H1 (cell line): ENCODE measurements around the gene GALNT2. TPM values are rescaled to one million over a fixed set of nuclear protein-coding genes. Genes with fewer than 3 reads are reported as not detected.

ENCODE experiments used
- CTCF ChIA-PET: fragments of 300-600 bp; sonication (Branson Sonifier 250); formaldehyde crosslinking; loops from one replicate; lab custom pipeline; 2021; ENCODE audit not compliant: partially characterized antibody; lab: Charles Lee
- POLR2A ChIA-PET: fragments of 300-600 bp; sonication (Branson Sonifier 250); formaldehyde crosslinking; loops from one replicate; lab custom pipeline; 2021; ENCODE audit warnings: inconsistent platforms; ENCODE audit not compliant: partially characterized antibody; lab: Charles Lee
- DNase-seq, 2 experiments: peaks; one replicate each; pipeline versions ENCODE4 v3.0.0 to v3.0.0-alpha.2; 2010 to 2022; ENCODE audit warnings: low spot score in 2 of 2, low read depth in 1 of 2, mixed read lengths in 1 of 2
- FAIRE-seq: peaks from 2 replicates; lab custom pipeline; 2011; peaks lifted over from hg19 to GRCh38; lab: Jason Lieb, UNC
- H2AFZ ChIP-seq: 2 replicates; pipeline ENCODE4 v1.8.1; 2012; ENCODE audit warnings: low read length, inconsistent platforms
- H2AK5ac ChIP-seq: 2 replicates; pipeline ENCODE4 v1.6.1; 2013; ENCODE audit warnings: low read depth, low read length
- H2BK120ac ChIP-seq: replicated peaks from 2 replicates; pipeline ENCODE3; 2013; ENCODE audit warnings: low read depth, low read length, inconsistent platforms
- H2BK12ac ChIP-seq: 2 replicates; pipeline ENCODE4 v1.6.1; 2013; ENCODE audit warnings: low read depth, low read length
- H2BK15ac ChIP-seq: 2 replicates; pipeline ENCODE4 v1.6.1; 2013; ENCODE audit warnings: low read length
- H2BK20ac ChIP-seq: 2 replicates; pipeline ENCODE4 v1.6.1; 2013; ENCODE audit warnings: low read length
- H2BK5ac ChIP-seq: 2 replicates; pipeline ENCODE4 v1.6.1; 2013; ENCODE audit warnings: low read depth, low read length
- H3K14ac ChIP-seq: 2 replicates; pipeline ENCODE4 v1.6.1; 2013; ENCODE audit warnings: inconsistent platforms; ENCODE audit not compliant: insufficient read length
- H3K18ac ChIP-seq: 2 replicates; pipeline ENCODE4 v1.6.1; 2013; ENCODE audit warnings: low read length; ENCODE audit errors: extremely low read depth
- H3K23ac ChIP-seq: 2 replicates; pipeline ENCODE4 v1.6.1; 2013; ENCODE audit warnings: inconsistent platforms; ENCODE audit not compliant: insufficient read length
- H3K23me2 ChIP-seq: 2 replicates; pipeline ENCODE4 v1.6.1; 2013; ENCODE audit warnings: low read depth, low read length
- H3K27ac ChIP-seq: 2 replicates; pipeline ENCODE4 v1.6.1; 2011; ENCODE audit warnings: low read depth, low read length, inconsistent platforms
- H3K27me3 ChIP-seq, 4 experiments: replicated peaks in 1 of 4; 1 replicate in 1 of 4; 2 replicates in 3 of 4; pipeline versions ENCODE4 v1.6.1 to v1.8.1; 2011 to 2013; ENCODE audit warnings: low read length in 3 of 4, mild to moderate bottlenecking in 3 of 4, inconsistent platforms in 2 of 4, mixed read lengths in 2 of 4, moderate library complexity in 1 of 4; ENCODE audit not compliant: control insufficient read depth in 3 of 4, insufficient read depth in 3 of 4; ENCODE audit errors: extremely low read depth in 1 of 4
- H3K36me3 ChIP-seq, 4 experiments: 2 replicates each; pipeline versions ENCODE4 v1.6.1 to v1.8.1; 2011 to 2013; ENCODE audit warnings: mild to moderate bottlenecking in 4 of 4, low read length in 3 of 4, moderate library complexity in 2 of 4, control low read depth in 1 of 4, inconsistent platforms in 1 of 4; ENCODE audit not compliant: insufficient read depth in 4 of 4, control insufficient read depth in 2 of 4
- H3K4ac ChIP-seq: replicated peaks from 2 replicates; pipeline ENCODE3; 2013; ENCODE audit warnings: low read length, low read depth, mixed read lengths, inconsistent platforms; ENCODE audit not compliant: insufficient read length
- H3K4me1 ChIP-seq, 4 experiments: replicated peaks in 1 of 4; 1 replicate in 1 of 4; 2 replicates in 3 of 4; pipeline versions ENCODE4 v1.6.1 to v1.8.1; 2011 to 2013; ENCODE audit warnings: low read length in 3 of 4, inconsistent platforms in 2 of 4, mixed read lengths in 1 of 4; ENCODE audit not compliant: insufficient read depth in 4 of 4, control insufficient read depth in 3 of 4
- H3K4me2 ChIP-seq, 2 experiments: 2 replicates each; pipeline versions ENCODE4 v1.6.1 to v1.8.1; 2011 to 2013; ENCODE audit warnings: low read depth in 2 of 2, low read length in 2 of 2, control low read depth in 1 of 2, inconsistent platforms in 1 of 2, mild to moderate bottlenecking in 1 of 2; ENCODE audit not compliant: insufficient read depth in 1 of 2
- H3K4me3 ChIP-seq, 4 experiments: fragments of 200-600, 300-600 bp in 1 of 4; sonication (generic), shearing (Covaris generic), sonication (Bioruptor Twin) in 1 of 4; 2 replicates each; pipeline versions ENCODE4 v1.5.1 to v1.8.1; 2011 to 2016; ENCODE audit warnings: low read length in 4 of 4, low read depth in 3 of 4, control low read depth in 2 of 4, inconsistent platforms in 2 of 4, mild to moderate bottlenecking in 2 of 4, mixed read lengths in 1 of 4, moderate library complexity in 1 of 4; ENCODE audit not compliant: insufficient read depth in 2 of 4; ENCODE audit errors: extremely low read depth in 1 of 4
- H3K56ac ChIP-seq: replicated peaks from 2 replicates; pipeline ENCODE3; 2013; ENCODE audit warnings: low read depth, mild to moderate bottlenecking, mixed read lengths, low read length, inconsistent platforms; ENCODE audit not compliant: insufficient read length
- H3K79me1 ChIP-seq: 2 replicates; pipeline ENCODE4 v1.6.1; 2013; ENCODE audit warnings: low read depth, low read length, control low read depth
- H3K79me2 ChIP-seq, 2 experiments: 2 replicates each; pipeline versions ENCODE4 v1.6.1 to v1.8.1; 2012 to 2013; ENCODE audit warnings: low read length in 2 of 2, mild to moderate bottlenecking in 2 of 2, inconsistent platforms in 1 of 2; ENCODE audit not compliant: insufficient read depth in 2 of 2, control insufficient read depth in 1 of 2
- H3K9ac ChIP-seq, 4 experiments: replicated peaks in 1 of 4; 1 replicate in 1 of 4; 2 replicates in 3 of 4; pipeline versions ENCODE4 v1.6.1 to v1.8.1; 2011 to 2013; ENCODE audit warnings: low read depth in 3 of 4, low read length in 3 of 4, control low read depth in 2 of 4, mild to moderate bottlenecking in 2 of 4, moderate library complexity in 2 of 4, inconsistent platforms in 1 of 4; ENCODE audit errors: extremely low read depth in 1 of 4
- H3K9me3 ChIP-seq, 2 experiments: 2 replicates each; pipeline versions ENCODE4 v1.6.1 to v1.8.1; 2012 to 2013; ENCODE audit warnings: mild to moderate bottlenecking in 2 of 2, moderate library complexity in 2 of 2, control low read depth in 1 of 2, inconsistent platforms in 1 of 2, low read depth in 1 of 2, low read length in 1 of 2, mixed read lengths in 1 of 2; ENCODE audit not compliant: insufficient read depth in 2 of 2
- H4K20me1 ChIP-seq, 2 experiments: replicated peaks in 1 of 2; 2 replicates each; pipeline versions ENCODE3 to v1.8.1; 2011 to 2013; ENCODE audit warnings: inconsistent platforms in 2 of 2, low read length in 2 of 2, mild to moderate bottlenecking in 1 of 2; ENCODE audit not compliant: insufficient read depth in 2 of 2, control insufficient read depth in 1 of 2
- H4K5ac ChIP-seq: 2 replicates; pipeline ENCODE4 v1.6.1; 2013; ENCODE audit warnings: low read length, low read depth, mixed read lengths, inconsistent platforms; ENCODE audit not compliant: insufficient read length
- H4K8ac ChIP-seq: 2 replicates; pipeline ENCODE4 v1.8.0; 2013; ENCODE audit warnings: mild to moderate bottlenecking, moderate library complexity, low read length, inconsistent platforms; ENCODE audit not compliant: insufficient read depth; ENCODE audit errors: extremely low read depth
- H4K91ac ChIP-seq: replicated peaks from 2 replicates; pipeline ENCODE3; 2013; ENCODE audit warnings: low read length, mixed read lengths, inconsistent platforms; ENCODE audit not compliant: insufficient read length
- MAX ChIP-seq: IDR thresholded peaks from 2 replicates; pipeline ENCODE4 v1.6.1; 2012; ENCODE audit warnings: inconsistent platforms
- POU5F1 ChIP-seq: IDR thresholded peaks from 2 replicates; pipeline ENCODE4 v1.6.1; 2011; ENCODE audit warnings: low read depth, mild to moderate bottlenecking, low read length, moderate library complexity
- RXRA ChIP-seq: IDR thresholded peaks from 2 replicates; pipeline ENCODE4 v1.6.1; 2011; ENCODE audit warnings: low read depth, mild to moderate bottlenecking, low read length, moderate library complexity; ENCODE audit not compliant: insufficient read depth
- SIRT6 ChIP-seq: IDR thresholded peaks from one replicate; pipeline ENCODE4 v1.7.1; 2012; ENCODE audit warnings: low read length, inconsistent platforms
- SP2 ChIP-seq: IDR thresholded peaks from 2 replicates; pipeline ENCODE4 v1.6.1; 2012; ENCODE audit warnings: mild to moderate bottlenecking, low read length, inconsistent platforms
- TAF7 ChIP-seq: optimal IDR thresholded peaks from 2 replicates; pipeline ENCODE3; 2011; ENCODE audit warnings: low read depth, mild to moderate bottlenecking, inconsistent platforms, low read length, moderate library complexity, borderline replicate concordance
- WGBS, 2 experiments: shearing (Covaris generic) in 1 of 2; methylation state at CpG; one replicate each; pipeline versions ENCODE4 v1.1.6 to v1.1.7; 2013 to 2015; ENCODE audit warnings: low lambda C conversion rate in 2 of 2, mixed read lengths in 2 of 2, inconsistent platforms in 1 of 2, low coverage in 1 of 2, missing lambda C conversion rate in 1 of 2; ENCODE audit not compliant: insufficient replicate concordance in 2 of 2, insufficient coverage in 1 of 2, insufficient read length in 1 of 2; ENCODE audit errors: extremely low coverage in 1 of 2, missing lambda C conversion rate in 1 of 2; 5-methylcytosine and 5-hydroxymethylcytosine counted together
- polyA plus RNA-seq, 7 experiments: library from polyadenylated mRNA; depleted of rRNA in 3 of 7; stranded (reverse) in 5 of 7; unstranded in 2 of 7; fragments of >200 nt in 5 of 7; fragments of 200-250 nt in 2 of 7; gene quantifications; 1 replicate in 5 of 7; 2 replicates in 1 of 7; 4 replicates in 1 of 7; pipeline versions ENCODE4 v1.2.1 to v1.2.3, GENCODE V29; 2011 to 2013; ENCODE audit warnings: missing spikeins in 2 of 7, mixed read lengths in 2 of 7
- total RNA-seq: library from RNA; stranded (reverse); fragmentation: NEBNext Ultra II Directional; extraction: Animal tissue kit (Norgen Biotek cat#: 25700); gene quantifications from 2 replicates; pipeline ENCODE4 v1.2.1, GENCODE V29; 2021

Gene GALNT2
- total and polyA plus RNA-seq, 2 of the 8 experiments (the other 6 are each of a cell fraction or from before 2014, with no cell fraction given): 34.5 to 75.3 TPM

GRCh38 chr1:230289350-230289644 lies 222.3 kb downstream of the GALNT2 start:
- Histone ChIP-seq H2BK12ac (no peak overlapping the region), H3K23me2 (peaks cover 7% of the 10 kb centered on the region; the same call in 1 of the 2 replicates), H3K4me1 (peaks cover 0 to 11% (median 5%) of the 10 kb centered on the region in 4 experiments; a peak in 6 of 7 replicates), H3K9ac (no peak overlapping the region), H3K27ac (no peak overlapping the region), H3K4ac (no peak overlapping the region), H2AFZ (no peak overlapping the region), H3K18ac (no peak overlapping the region), H3K9me3 (no peaks in the 10 kb centered on the region), H3K79me2 (no peaks in the 10 kb centered on the region), H2AK5ac (no peak overlapping the region), H2BK5ac (no peak overlapping the region), H3K4me3 (no peak overlapping the region), H4K20me1 (no peaks in the 10 kb centered on the region), H3K4me2 (no peak overlapping the region), H3K36me3 (no peaks in the 10 kb centered on the region), H2BK20ac (no peak overlapping the region), H3K79me1 (no peaks in the 10 kb centered on the region), H4K5ac (no peak overlapping the region), H3K27me3 (peaks cover 0 to 6% (median 2%) of the 10 kb centered on the region in 4 experiments; a peak in 4 of 7 replicates), H3K23ac (no peak overlapping the region), H3K56ac (no peak overlapping the region), H4K8ac (no peak overlapping the region), H4K91ac (no peak overlapping the region), H2BK15ac (no peak overlapping the region), H3K14ac (no peak overlapping the region), H2BK120ac (no peak overlapping the region)
- DNase-seq (no peak), FAIRE-seq (no peak)
- ChIA-PET POLR2A (interaction anchor here (0.7 to 3.8 kb wide), 2 partner anchors 11 to 74 kb away, joined by 3 to 14 read pairs; no protein-coding TSS in a partner anchor), CTCF (interaction anchor here (0.6 to 3.3 kb wide), 5 partner anchors 9 to 353 kb away, joined by 3 to 10 read pairs (median 3); no protein-coding TSS in a partner anchor)
- 97% methylated on average over 4 of the region's 5 CpGs; no CpG with 5 or more reads in 1 of the 2 experiments for WGBS, 2 experiments
- TF ChIP-seq RXRA (no peak), TAF7 (no peak), SP2 (no peak), MAX (no peak), POU5F1 (no peak), SIRT6 (no peak)
